HCEC 1CT (cell line): ENCODE data around the gene SLC12A7.

Experiments used
- DNase-seq: peaks from one replicate; pipeline ENCODE4 v3.0.0-alpha.2; 2017

Gene SLC12A7

DNA sequence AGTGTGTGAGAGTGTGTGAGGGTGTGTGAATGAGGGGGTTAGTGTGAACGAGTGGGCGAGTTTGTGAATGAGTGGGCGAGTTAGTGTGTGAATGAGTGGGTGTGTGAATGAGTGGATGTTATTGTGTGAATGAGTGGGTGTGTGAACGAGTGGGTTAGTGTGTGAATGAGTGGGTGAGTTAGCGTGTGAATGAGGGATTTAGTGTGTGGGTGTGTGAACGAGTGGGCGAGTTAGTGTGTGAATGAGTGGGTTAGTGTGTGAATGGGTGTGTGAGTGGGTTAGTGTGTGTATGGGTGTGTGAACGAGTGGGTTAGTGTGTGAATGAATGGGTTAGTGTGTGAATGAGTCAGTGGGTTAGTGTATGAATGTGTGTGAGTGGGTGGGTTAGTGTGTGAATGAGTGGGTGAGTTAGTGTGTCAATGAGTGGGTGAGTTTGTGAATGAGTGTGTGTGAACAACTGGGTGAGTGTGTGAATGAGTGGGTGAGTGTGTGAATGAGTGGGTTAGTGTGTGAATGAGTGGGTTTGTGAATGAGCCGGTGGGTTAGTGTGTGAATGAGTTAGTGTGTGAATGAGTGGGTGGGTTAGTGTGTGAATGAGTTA, 65.8 kb downstream of the SLC12A7 start:
- no peak for DNase-seq

GRCh38 chr5:1044117-1044516, 67.7 kb downstream of the SLC12A7 start:
- DNase-seq = no peak

DNA sequence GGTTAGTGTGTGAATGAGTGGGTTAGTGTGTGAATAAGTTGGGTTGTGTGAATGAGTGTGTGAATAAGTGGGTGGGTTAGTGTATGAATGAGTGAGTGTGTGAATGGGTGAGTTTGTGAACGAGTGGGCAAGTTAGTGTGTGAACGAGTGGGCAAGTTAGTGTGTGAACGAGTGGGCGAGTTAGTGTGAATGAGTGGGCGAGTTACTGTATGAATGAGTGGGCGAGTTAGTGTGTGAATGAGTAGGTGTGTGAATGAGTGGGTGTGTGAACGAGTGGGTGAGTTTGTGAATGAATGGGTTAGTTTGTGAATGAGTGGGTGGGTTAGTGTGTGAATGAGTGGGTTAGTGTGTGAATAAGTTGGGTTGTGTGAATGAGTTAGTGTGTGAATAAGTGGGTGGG, 68.5 kb downstream of the SLC12A7 start:
- no peak for DNase-seq

- no peak for DNase-seq
These were observed 69.2 kb downstream of the SLC12A7 start for GRCh38 chr5:1042626-1043025.

GRCh38 chr5:1041225-1042143, 70.4 kb downstream of the SLC12A7 start:
- no peak for DNase-seq

- DNase-seq = no peak
These were observed 71.3 kb downstream of the SLC12A7 start for GRCh38 chr5:1040571-1040970.

DNA sequence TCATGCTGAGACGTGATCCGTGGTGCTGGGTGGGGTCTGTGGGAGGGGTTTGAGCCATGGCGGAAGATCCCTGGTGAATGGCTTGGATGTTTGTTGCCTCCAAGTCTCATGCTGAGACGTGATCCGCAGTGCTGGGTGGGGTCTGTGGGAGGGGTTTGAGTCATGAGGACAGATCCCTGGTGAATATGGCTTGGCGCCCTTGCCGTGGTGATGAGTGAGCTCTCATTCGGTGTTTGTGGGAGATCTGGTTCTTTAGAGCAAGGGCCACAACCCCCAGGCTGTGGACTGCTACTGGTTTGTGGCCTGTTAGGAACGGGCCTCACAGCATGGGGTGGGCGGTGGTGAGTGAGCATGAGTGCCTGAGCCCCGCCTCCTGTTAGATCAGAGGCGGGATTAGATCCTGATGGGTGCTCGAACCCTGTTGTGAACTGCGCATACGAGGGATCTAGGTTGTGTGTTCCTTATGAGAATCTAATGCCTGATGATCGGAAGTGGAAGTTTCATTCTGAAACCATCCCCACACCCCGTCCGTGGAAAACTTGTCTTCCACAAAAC, 72.1 kb downstream of the SLC12A7 start:
- DNase-seq = no peak

GRCh38 chr5:1039210-1039548, 72.7 kb downstream of the SLC12A7 start:
- no peak for DNase-seq

DNA sequence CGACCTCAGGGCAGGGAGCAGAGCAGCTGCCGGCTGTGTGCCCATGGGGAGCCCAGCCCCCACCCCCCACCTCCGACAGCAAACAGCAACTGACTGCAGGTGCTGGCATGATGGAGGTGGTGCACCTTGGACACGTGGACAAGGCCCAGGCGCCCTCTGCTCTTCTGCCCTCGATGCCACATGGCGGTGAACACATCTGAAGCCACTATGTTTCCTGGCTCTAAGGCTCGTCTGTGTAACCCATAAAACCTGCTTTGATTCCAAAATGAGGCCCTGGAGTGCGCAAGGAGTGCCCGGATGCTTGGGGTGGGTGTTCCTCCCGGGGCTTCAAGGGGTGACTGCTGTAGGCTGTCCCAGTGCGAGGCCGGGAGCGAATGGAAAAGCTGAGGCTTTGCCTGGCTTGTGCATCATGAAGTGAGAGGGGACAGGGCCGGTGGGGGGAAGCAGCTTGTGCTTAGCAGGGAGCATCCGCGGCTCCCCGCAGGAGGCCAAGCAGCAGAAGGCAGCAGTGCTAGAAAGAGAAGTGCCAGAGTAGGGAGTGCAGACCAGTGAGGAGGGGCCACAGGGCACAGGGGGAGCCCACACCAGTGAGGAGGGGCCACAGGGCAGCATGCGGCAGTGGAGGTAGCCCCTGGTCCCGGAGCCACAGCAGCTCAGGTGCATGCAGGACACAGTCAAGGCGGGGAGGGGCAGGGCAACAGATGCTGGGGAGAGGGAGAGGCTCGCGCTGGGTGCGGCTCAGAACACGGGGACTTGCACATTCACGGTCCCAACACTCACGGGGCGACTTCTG, 73.2 kb downstream of the SLC12A7 start:
- DNase-seq = no peak

DNA sequence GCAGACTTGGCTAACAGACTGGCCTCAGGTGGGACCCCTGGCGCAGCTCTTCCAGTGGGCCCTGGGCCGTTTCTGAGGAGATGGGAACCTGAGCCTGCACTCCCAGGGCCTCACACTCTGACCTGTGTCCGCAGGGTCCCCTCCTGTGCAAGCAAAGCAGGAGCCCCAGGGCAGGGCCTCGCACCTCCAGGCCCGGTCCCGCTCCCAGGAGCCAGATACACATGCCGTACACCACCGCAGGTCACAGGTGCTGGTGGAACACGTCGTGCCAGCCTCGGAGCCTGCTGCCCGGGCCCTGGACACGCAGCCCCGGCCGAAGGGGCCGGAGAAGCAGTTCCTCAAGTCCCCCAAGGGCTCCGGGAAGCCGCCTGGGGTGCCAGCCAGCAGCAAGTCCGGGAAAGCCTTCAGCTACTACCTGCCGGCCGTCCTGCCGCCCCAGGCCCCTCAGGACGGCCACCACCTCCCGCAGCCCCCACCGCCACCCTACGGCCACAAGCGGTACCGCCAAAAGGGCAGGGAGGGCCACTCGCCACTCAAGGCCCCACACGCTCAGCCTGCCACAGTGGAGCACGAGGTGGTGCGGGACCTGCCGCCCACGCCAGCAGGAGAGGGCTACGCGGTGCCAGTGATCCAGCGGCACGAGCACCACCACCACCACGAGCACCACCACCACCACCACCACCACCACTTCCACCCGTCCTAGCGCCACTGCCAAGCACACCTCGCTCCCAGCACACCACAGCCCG, 74.0 kb downstream of the SLC12A7 start:
- DNase-seq = no peak

DNA sequence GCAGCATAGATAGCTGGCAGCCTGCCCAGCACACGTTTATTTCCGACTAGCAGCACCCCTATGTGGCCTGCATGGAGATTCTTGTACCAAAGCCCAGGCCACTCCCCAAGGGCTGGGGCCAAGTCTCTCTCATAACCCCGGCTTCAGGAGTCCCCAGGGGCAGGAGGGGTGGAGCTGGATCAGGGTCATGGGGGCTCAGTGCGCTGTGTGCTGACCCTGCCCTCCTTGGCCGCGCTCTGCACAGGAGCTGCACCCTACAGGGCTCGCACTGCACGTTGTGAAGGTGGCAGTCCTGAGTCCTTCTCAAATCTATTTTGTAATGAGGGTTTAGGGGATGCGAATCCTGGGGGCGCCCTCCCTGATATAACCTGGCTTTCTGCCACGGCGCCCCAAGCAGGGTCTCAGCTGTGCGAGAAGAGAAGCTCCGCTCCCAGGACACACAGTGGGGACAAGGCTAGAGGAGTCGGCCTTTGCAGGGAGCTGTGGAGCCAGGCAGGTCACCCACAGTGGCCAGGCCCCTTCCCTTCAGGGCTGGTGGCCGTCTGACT, 74.7 kb downstream of the SLC12A7 start:
- DNase-seq = no peak

DNA sequence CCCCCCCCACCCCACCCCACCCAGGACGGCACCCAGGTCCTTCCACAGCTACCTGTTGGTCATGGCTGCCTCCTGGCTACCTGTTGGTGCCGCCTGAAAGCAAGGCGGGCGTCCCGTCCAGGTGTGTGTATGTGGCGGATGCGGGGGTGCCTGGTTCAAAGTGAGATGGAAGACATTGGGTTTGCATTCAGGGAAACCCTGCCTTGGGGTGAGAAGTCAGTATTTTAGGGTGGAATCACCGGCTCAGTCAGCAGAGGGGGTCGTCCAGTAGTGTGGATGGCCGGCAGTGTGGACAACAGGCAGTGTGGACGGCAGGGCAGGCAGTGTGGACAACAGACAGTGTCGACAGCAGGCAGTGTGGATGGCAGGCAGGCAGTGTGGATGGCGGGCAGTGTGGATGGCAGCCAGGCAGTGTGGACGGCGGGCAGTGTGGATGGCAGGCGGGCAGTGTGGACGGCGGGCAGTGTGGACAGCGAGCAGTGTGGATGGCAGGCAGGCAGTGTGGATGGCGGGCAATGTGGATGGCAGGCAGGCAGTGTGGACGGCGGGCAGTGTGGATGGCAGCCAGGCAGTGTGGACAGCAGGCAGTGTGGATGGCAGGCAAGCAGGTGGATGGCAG, 75.2 kb downstream of the SLC12A7 start:
- DNase-seq = no peak

DNA sequence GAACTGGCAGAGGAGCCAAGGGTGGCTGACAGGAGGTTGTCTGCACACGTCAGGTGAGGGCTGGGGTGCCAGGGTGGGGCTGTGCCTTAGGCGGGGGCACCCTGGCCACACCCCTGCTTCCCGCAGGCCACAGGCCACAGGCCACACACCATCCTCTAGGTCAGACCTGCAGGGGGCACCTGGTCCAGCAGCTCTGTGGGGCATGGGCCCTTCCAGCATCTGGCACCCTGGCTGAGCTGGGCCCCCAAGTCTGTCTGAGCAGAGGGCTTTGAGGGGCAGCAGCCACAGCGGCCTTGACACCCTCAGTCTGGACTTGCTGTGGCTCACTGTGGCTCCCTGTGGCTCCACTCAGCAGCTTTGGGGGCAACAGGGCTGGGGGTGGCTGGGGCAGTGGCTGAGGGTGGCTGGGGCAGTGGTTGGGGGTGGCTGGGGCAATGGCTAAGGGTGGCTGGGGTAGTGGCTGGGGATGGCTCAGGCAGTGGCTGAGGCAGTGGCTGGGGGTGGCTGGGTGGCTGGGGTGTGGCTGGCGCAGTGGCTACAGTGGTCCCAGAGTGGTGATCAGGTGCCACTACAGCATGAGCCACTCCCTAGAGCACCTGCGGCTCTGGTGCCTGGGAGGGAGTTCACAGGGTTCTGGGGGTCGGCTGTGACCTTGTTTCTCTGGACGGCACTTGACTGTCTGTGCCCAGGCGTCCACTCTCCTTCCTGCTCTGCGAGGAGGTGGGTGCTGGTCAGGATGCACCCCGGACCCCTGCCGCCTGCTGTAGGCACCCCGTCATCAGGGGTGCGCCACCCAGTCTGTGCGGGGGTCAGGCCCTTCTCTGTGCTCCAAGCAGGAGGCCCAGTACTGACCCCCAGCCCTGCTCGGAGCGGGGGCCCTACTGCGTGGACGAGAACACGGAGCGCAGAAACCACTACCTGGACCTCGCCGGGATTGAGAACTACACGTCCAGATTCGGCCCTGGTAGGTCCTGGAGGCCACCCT, 76.2 kb downstream of the SLC12A7 start:
- DNase-seq = no peak

- DNase-seq = no peak
These were observed 76.9 kb downstream of the SLC12A7 start for GRCh38 chr5:1034986-1035385.

GRCh38 chr5:1034421-1034905, 77.4 kb downstream of the SLC12A7 start:
- DNase-seq = no peak

GRCh38 chr5:1033606-1034420, 78.0 kb downstream of the SLC12A7 start:
- DNase-seq = no peak

DNA sequence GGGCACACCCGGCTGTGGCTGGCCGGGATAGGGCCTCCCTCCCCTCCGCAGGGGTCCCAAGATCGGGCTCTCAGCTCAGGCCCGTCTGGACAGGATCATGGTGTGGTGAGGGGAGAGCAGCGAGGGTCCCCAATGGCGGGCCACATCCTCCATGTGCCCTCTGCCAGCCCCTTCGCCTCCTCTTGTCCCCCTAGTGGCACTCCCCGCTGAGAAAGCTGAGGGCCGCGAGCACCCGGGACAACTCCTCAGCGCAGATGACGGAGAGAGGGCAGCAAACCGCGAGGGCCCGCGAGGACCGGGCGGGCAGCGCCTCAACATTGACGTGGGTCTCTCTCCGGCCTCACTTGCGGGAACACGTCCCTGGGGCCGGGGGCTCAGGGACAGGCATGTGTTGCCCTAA, 78.7 kb downstream of the SLC12A7 start:
- DNase-seq = no peak

DNA sequence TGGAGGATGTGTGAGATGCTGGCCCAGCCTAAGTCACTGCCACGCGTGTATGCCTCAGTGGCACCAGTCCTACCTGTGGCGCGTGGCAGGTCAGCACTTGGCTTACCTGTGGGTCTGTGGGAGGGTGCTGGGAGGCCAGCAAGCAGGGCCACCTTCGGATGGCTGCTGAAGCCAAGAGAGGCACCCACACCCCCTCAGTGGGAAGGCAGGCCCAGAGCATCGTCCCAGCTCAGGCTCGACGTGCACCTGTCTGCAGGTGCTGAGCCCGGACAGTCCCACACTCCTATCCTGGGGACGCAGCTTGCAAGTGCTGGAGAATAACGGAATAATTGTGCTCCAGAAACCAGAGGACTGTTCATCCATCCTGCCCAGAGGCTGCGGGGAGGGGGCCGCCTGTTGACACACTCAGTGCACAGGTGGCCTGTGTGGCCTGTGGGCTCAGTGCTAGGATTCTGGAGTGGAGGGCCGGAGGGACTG, 79.3 kb downstream of the SLC12A7 start:
- no peak for DNase-seq

- no peak for DNase-seq
These were observed 79.9 kb downstream of the SLC12A7 start for GRCh38 chr5:1032011-1032410.
